ENCODE data around the gene AP2A2.

Gene AP2A2

GRCh38 chr11:926341-926916, 759 bp downstream of the AP2A2 start:
- DNase-seq, result no peak

GRCh38 chr11:927871-928270, 2.2 kb downstream of the AP2A2 start:
- peak; percentile 47 to 56 for DNase-seq

GRCh38 chr11:928786-929185, 3.1 kb downstream of the AP2A2 start:
- no peak for DNase-seq

GRCh38 chr11:929405-929804, 3.7 kb downstream of the AP2A2 start:
- DNase-seq, result no peak

DNA sequence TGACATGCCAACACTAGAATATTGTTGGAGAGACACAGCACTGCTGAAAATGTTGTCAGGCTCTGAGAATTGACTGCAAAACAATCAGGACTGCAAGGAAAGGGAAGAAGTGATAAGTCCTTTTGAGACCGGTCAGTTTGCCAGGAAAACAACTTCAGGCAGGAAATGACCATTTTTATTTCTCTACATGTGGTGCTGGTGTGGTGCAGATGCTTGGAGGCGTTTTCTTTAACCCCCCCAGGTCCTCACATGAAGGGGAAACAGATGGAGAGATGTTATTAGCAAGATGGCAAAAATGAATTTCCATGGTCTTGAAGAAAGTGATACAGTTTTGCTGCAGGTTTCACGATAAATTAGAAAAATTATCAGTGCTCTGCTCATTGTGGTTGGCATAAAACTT, 5.7 kb downstream of the AP2A2 start:
- no peak for DNase-seq

- no peak for DNase-seq
Measured at GRCh38 chr11:932435-932834, 6.8 kb downstream of the AP2A2 start.

DNA sequence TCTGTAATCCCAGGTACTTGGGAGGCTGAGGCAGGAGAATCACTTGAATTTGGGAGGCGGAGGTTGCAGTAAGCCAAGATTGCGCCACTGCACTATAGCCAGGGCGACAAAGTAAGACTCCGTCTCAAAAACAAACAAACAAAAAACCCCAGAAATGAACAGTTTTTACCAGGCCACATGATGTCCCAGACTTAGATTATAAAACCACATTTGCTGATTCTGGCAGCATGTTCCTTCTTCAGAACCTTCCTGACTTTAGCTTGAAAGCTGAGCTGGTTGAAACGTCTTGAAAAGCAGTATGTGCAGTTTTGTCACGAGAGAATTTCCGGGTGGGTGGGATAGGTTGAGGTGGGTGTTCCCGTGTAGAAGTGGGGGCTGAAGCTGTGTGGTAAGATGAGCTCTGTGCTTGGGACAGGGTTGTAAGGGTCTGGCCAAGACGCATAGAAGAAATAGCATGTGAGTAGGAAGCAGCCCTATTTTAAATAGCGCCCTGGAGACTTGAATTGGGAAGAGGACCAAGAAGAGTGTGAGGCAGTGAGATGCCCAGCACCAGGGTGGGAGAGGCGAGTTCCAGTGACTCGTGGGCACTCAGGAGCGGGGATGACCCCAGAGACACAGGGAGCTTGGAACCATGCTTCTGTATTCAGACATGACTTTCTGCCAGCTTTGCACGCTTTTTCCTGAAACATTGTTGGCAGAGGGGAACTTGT, 7.6 kb downstream of the AP2A2 start:
- DNase-seq, result no peak

DNA sequence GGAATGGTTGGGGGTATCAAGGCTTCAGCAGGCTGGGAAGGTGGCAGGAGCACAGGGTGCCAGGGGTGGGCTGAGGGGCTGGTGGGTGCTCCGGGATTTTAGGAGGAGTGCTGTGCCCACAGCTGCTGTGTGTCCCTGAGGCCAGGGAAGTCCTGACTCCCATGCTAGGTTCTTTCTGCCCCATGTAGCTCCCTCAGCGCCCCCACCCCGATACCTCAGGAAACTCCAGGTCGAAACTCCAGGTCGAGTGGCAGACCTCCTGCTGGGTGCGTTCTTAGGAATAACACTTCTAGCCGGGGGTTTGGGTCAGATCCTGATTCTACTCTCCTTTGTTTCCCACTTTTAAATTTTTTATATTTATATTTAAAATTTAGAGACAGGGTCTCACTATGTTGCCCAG, 8.3 kb downstream of the AP2A2 start:
- no peak for DNase-seq

- no peak for DNase-seq
Measured at GRCh38 chr11:934527-934926, 8.9 kb downstream of the AP2A2 start.

GRCh38 chr11:936199-936598, 10.5 kb downstream of the AP2A2 start:
- no peak for DNase-seq

- DNase-seq, result no peak
Measured at GRCh38 chr11:937841-938261, 12.2 kb downstream of the AP2A2 start.

DNA sequence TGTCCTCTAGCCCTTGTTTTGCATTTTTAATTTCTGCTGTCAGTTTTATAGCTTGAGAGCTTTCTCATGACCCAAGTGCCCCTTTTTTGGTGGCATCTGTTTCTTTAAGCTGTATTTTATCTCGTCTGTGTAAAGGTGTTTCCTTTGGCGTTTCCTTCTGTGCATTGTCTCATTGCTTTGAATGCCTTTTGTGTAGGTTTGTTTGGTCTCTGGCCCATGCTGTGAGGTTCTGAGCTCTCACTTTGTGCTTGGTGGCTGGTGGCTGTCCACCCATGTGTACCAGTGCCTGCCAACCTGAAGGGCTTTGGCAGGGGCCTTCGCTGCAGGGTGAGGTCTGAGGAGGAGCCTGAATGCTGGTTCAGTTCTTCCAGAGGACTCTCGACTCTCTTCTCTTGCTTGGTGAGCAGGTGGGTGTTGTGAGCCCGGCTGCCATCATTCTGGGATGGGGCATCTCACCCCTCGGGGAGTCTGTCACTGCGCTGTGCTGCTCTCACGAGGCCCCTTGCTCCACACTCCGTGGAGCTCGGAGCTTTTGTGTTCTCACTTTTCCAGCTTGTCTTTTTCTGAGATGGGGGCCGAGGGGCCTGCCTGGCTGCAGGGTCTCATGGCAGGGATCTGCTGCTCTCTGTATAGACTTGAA, 14.9 kb downstream of the AP2A2 start:
- DNase-seq, result no peak

DNA sequence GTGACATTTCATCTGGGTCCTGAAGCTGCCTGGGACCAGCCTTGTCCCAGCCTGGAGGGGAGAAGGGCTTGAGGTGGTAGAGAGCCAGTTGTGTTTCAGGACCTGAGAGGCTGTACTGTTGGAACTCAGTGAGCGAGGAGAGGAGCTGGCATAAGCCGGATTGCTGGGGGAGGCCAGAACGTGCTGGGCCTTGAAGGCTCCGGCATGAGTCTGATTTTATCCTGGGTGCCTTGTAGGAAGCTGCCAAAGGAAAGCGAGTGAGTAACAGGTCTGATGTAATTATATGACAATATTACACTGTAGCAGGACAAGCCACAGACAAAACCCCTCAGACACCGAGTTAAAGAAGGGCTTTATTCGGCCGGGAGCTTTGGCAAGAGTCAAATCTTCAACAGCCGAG, 17.2 kb downstream of the AP2A2 start:
- no peak for DNase-seq

DNA sequence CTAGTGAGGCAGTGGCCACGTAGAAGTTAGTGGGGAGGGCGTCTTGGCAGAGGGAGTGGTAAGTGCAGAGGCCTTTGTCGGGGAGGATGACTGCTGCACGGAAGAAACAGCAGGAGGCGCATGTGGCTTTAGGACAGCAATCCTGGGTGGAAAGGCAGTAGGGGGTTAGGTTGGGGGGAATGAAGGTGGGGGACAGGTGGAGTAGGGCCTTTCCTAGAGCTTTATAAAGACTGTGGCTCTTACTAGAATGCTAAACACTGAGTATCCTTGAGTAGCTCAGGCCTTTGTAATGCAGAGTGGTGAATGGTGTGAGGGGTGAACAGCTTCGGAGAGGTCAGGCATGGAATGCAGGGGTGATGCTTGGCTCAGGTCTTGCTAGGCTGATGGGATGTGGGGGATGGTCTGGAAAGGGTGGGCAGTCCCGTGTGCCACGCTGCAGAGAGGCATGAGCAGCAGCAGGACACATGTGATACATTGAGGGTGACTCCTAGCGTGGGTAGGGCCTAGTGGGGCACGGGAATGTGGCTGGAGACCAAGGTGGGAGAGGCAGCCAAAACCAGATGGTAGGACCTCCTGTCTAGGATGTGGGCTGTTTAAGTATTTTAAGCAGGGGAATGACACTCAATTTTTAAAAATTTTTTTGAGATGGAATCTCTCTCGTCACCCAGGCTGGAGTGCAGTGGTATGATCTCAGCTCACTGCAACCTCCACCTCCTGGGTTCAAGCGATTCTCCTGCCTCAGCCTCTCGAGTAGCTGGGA, 19.2 kb downstream of the AP2A2 start:
- DNase-seq, result no peak

DNA sequence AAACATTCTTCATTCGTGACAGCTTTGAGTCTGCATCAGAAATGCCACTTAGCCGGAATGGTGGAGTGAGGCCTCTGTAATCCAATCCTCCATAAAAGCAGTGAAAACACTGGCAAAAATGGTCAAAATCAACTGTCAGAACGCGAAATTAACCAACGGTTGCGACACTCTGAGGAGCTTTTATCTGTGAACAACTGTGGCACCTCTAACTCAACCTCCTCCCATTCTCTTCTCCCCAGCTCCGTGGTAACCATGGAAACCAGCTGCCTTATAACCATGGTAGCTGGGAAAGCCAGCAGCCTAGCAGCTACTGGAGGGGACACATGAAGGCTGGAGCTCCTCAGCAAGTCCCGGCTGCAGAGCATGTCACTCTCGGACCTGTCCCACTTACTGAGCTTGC, 20.3 kb downstream of the AP2A2 start:
- no peak for DNase-seq

- no peak for DNase-seq
Measured at GRCh38 chr11:947744-948143, 22.1 kb downstream of the AP2A2 start.

DNA sequence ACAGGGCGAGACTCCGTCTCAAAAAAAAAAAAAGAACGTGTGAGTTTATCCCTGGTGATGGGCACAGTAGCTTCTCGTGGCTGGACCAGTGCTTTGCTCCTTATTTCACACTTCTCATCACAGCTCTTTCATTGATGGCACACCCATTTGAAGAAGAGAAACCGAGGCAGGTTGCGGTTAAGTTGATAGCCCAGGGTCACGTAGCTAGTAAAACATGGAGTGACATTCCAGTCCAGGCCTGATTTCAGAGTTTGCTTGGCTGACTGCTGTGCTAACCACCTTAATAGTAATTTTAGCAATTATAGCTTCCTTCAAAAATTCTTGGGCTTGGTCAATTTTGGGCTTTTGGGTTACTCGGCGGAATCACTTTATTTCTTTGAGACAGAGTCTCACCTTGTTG, 25.8 kb downstream of the AP2A2 start:
- no peak for DNase-seq

- DNase-seq, result no peak
Measured at GRCh38 chr11:952406-953385, 27.0 kb downstream of the AP2A2 start.

DNA sequence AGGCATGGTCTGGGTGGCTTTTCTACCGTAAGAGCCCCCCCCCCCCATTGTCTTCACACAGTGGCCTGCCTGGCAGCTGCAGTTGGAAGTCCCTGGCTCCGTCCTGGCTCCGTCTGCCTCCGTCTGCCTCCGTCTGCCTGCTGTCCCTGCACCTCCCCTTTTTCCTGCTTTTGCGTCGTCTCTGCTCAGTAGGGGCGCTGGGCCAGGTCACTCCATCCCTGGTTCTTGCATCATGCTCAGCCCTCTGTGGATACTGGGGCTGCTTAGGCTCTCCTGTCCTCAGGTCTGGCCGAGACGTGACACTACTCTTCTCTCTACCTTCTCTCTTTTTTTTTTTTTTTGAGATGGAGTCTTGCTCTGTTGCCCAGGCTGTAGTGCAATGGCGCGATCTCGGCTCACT, 27.8 kb downstream of the AP2A2 start:
- DNase-seq, result no peak

- no peak for DNase-seq
Measured at GRCh38 chr11:954392-955153, 28.9 kb downstream of the AP2A2 start.

- no peak for DNase-seq
Measured at GRCh38 chr11:955154-956063, 29.7 kb downstream of the AP2A2 start.

All from CD4-positive, alpha-beta T cell treated with Interleukin-1 beta for 1 hour (primary cell).